GM21381 (cell line): ENCODE data around the gene MLLT3.
A peak's percentile ranks its signal among the peaks of the same experiment; 100 is the strongest.

Experiments used
- ATAC-seq: cut with Tn5 transposase; IDR thresholded peaks from one replicate; pipeline ENCODE4 v1.9.1; 2021; ENCODE audit warnings: mild to moderate bottlenecking, moderate library complexity; ENCODE audit not compliant: unreplicated experiment

The MLLT3 gene

DNA sequence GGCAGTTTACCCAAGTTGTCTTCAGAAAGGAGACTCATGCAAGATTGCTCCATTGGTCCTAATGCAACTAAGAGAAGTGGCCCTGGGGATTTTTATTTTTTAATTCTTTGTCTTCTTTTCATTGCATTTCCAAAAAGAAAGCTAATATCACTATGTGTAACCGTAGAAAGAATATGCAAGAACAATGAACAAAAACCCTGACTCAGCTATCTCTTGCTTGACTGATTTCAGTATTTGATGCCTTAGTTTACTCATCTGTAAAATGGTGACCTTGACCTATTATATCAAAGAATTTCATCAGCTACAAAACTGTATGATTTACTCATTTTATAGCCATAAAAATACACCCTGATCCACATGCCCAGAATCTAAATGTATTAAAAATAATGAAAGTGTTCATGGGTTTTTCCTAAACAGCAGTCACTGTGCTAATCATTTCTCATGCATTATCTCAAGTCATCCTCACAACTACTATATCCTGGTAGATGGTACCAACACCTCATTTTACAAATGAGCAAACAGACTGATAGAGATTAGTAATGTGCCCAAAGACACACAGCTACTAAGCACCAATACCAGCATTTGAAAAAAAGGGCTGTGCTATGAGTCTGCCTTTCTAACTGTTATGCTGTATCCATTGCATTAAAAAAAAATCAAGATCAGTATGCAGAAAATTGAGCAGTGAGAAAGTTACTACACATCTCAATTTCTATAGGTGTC lies 185.7 kb downstream of the MLLT3 start:
- no peak for ATAC-seq

DNA sequence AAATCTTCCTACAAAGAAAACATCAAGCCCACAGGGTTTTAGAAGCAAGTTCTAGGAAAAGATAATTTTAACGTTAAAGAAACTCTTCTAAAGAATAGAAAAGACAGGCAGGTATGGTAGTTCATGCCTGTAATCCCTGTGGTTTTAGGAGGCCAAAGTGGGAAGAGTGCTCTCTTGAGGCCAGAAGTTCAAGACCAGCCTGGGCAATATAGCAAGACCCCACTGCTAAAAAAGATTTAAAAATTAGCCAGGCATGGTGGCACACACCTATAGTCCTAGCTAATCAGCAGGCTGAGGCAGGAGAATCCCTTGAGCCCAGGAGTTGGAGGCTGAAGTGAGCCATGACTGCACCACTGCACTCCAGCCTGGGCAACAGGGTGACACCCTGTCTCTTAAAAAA lies 193.3 kb downstream of the MLLT3 start:
- no peak for ATAC-seq

DNA sequence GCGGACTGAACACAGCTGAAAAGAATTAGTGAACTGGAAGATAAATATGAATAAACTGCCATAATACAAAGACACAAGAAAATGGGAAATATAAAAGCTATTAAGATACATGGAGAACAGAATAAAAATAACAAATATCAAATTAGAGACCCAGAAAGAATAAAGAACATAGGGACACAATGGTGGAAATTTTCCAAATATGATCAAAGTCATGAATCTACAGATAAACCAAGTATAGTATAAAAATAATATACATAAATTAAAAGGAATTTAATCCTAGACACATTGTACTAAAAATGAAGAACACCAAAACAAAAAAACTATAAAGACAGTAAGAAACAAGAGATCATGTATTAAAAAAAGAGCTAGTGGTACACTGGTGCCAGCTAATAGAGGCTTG lies 194.9 kb downstream of the MLLT3 start:
- ATAC-seq = no peak

- ATAC-seq = peak; percentile 80
These were observed 196.3 kb downstream of the MLLT3 start for GRCh38 chr9:20426019-20426418.

DNA sequence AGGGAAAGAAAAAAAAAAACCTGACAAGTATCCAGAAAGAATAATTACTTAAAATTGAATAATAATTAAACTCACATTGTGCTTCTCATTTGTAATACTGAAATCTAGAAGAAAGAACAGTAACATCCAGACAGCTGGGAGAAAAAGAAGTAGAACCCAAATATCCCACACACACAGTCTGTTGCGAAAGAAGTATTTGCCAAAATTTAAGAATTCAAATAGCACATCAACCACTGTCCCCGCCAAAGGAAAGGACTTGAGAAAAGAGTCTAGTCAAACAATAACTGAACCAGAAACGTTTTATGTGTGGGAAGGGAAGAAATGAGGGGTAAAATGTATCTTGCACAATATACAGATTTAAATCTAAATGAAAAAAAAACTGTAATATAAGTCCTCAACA lies 202.8 kb downstream of the MLLT3 start:
- no peak for ATAC-seq

DNA sequence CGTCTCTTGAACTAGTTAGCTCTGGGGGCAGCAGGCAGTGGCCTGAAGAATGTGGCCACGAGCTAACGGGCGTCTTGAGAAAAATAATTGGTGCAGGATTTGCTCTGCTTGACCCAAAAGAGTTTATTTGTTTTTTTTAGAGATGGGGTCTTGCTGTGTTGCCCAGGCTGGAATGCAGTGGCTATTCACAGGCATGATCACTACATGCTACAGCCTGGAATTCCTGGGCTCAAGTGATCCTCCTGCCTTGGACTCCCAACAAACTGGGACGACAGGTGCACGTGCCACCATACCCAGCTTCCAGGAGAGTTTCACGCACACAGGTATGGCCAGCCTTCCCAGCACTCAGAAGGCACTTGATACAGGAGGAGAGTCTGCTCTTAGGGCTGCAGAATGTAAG lies 203.8 kb downstream of the MLLT3 start:
- ATAC-seq = no peak

DNA sequence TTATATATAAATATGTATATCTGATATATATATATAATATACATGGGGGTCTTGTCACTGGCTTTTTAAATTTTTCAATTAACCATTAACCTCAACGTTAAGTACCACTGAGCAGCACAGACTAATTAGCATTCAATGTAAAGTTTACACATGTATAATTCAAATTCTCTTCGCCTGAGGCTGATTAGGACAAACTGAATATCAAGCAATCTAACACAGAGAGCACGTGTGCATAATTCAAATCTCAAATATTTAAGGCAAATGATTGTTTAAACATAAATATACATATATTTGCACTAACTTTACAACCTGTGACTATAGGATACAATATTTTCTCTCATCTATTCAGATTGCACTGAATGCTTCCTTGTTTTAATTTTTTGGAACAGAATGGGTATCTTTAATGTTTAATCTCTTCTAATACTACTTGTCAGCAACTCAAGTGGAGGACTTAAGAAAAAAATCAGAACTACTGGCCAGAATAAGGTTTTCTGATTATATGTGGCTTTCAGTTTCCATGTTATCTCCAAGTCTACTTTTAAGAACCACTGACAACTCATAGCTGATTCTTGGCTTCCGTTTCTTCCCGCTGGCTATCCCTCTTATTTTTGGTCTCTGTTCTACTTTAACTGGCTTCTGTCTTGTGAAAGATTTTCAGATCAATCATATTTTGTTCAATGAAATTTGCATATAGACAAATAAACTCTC lies 204.8 kb downstream of the MLLT3 start:
- ATAC-seq = no peak

DNA sequence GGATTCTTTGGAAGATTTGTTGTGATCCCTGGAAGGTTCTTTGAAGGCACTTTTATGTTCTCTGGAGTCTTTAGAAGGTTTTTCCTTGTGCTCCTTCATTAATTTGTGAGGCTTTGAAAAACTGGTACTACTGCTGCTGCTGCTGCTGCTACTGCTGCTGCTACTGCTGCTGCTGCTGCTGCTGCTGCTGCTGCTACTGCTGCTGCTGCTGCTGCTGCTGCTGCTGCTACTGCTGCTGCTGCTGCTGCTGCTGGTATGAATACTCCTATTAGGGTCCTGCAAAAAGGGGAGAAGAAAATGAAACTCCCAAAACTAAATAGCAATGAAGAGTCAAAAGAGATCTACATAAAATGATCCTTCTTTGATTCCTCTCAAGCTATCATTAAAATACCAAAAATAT lies 208.1 kb downstream of the MLLT3 start:
- ATAC-seq = no peak

- no peak for ATAC-seq
These were observed 212.8 kb downstream of the MLLT3 start for GRCh38 chr9:20409321-20410092.

- ATAC-seq = no peak
These were observed 213.8 kb downstream of the MLLT3 start for GRCh38 chr9:20408513-20408912.

GRCh38 chr9:20407013-20407412 lies 215.3 kb downstream of the MLLT3 start:
- no peak for ATAC-seq

GRCh38 chr9:20406344-20406743 lies 216.0 kb downstream of the MLLT3 start:
- ATAC-seq = no peak

DNA sequence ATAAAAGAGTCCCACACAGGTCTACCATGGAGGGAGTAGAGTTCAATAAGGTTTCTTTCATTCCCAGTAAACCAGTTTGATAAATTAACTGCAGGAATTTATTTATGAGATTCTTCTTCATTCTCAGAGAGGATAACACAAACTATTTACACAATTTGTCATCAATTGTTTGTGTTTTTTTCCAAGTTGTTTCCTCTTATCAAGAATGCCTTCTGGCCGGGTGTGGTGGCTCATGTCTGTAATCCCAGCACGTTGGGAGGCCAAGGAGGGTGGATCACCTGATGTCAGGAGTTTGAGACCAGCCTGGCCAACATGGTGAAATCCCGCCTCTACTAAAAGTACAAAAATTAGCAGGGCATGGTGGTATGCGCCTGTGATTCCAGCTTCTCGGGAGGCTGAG lies 216.7 kb downstream of the MLLT3 start:
- no peak for ATAC-seq

GRCh38 chr9:20405078-20405477 lies 217.2 kb downstream of the MLLT3 start:
- no peak for ATAC-seq

- no peak for ATAC-seq
These were observed 218.0 kb downstream of the MLLT3 start for GRCh38 chr9:20404192-20404813.

GRCh38 chr9:20403346-20403745 lies 219.0 kb downstream of the MLLT3 start:
- no peak for ATAC-seq

GRCh38 chr9:20402273-20402875 lies 219.9 kb downstream of the MLLT3 start:
- ATAC-seq = no peak

- ATAC-seq = no peak
These were observed 223.6 kb downstream of the MLLT3 start for GRCh38 chr9:20398536-20399338.

- ATAC-seq = no peak
These were observed 225.0 kb downstream of the MLLT3 start for GRCh38 chr9:20397348-20397747.

- no peak for ATAC-seq
These were observed 225.8 kb downstream of the MLLT3 start for GRCh38 chr9:20396509-20396908.
